ENCODE measurements around the gene DHTKD1. TPM values are rescaled to one million over a fixed set of nuclear protein-coding genes. Genes with fewer than 3 reads are reported as not detected.

Gene DHTKD1
- polyA plus RNA-seq, 1 of the 3 experiments (the other 2 are of a cell fraction), result 17.7 TPM

DNA sequence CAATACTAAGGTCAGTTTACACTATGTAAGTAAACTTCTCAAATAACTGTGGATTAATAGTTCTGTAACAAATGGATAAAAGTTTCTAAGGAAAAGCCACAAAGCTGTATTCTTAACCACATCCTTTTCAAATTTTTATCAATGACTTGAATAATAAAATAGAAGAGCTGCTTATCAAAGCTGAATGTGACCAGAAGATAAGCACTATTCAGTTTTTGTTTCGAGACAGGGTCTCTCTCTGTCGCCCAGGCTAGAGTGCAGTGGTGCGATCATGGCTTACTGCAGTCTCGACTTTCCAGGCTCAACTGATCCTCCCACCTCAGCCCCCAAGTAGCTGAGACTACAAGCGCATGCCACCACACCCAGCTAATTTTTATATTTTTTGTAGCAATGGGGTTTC, 43.2 kb upstream of the DHTKD1 start:
- H3K27ac ChIP-seq (ENCODE audit: low read depth in 2 of 2, low read length in 1 of 2), result no peak overlapping the region
- DNase-seq, result no peak
- H3K4me1 ChIP-seq (ENCODE audit: control insufficient read depth in 1 of 2, insufficient read depth in 2 of 2, low read depth in 1 of 2, low read length in 1 of 2), result no peaks in the 10 kb centered on the region
- H3K9me2 ChIP-seq, result no peaks in the 10 kb centered on the region
- peaks cover 19 to 56% of the 10 kb centered on the region in 2 experiments for H3K36me3 ChIP-seq (replicated peaks in 1 of 2; ENCODE audit: control insufficient read depth in 1 of 2, insufficient read depth in 2 of 2, low read length in 1 of 2)
- H3K4me3 ChIP-seq (ENCODE audit: low read depth in 2 of 2, low read length in 1 of 2), result no peak overlapping the region
- POLR2A ChIA-PET, result no interaction called here
- peaks cover 97% of the 10 kb centered on the region for H3K79me2 ChIP-seq (ENCODE audit: insufficient read depth)
- CTCF ChIA-PET, result interaction anchor here (1.0 to 1.1 kb wide), 2 partner anchors 9 to 88 kb away, joined by 3 read pairs; no protein-coding TSS in a partner anchor
- H3K9me3 ChIP-seq, result no peaks in the 10 kb centered on the region
- no peak overlapping the region for H3K4me2 ChIP-seq
- 94% methylated on average over 5 of the region's 5 CpGs for WGBS (ENCODE audit: low lambda C conversion rate)
- peaks cover 5% of the 10 kb centered on the region for H3F3A ChIP-seq (replicated peaks; ENCODE audit: insufficient read depth)
- no peak overlapping the region for H3K9ac ChIP-seq
- no peak overlapping the region for H2AFZ ChIP-seq (ENCODE audit: low read depth)
- peaks cover 10% of the 10 kb centered on the region for H4K20me1 ChIP-seq (ENCODE audit: insufficient read depth)
- TF ChIP-seq JUND (IDR thresholded peaks at IDR 0.05) (no peak), MEF2A (IDR thresholded peaks at IDR 0.05; ENCODE audit: borderline replicate concordance, low read depth) (no peak), RXRA (IDR thresholded peaks at IDR 0.05; ENCODE audit: borderline replicate concordance, low read depth) (no peak), TCF12 (IDR thresholded peaks at IDR 0.05) (no peak), RAD21 (IDR thresholded peaks at IDR 0.05; ENCODE audit: low read length) (no peak), MXI1 (IDR thresholded peaks at IDR 0.05; ENCODE audit: low read depth, low read length) (no peak), EP300 (IDR thresholded peaks at IDR 0.05; ENCODE audit: borderline replicate concordance in 1 of 2, low read depth in 1 of 2, low read length in 1 of 2) (no peak), SMC3 (IDR thresholded peaks at IDR 0.05; ENCODE audit: low read depth, low read length) (no peak), GATA2 (CRISPR knock-in tag; IDR thresholded peaks at IDR 0.05) (no peak)
- TF ChIP-seq, protein P1, sequence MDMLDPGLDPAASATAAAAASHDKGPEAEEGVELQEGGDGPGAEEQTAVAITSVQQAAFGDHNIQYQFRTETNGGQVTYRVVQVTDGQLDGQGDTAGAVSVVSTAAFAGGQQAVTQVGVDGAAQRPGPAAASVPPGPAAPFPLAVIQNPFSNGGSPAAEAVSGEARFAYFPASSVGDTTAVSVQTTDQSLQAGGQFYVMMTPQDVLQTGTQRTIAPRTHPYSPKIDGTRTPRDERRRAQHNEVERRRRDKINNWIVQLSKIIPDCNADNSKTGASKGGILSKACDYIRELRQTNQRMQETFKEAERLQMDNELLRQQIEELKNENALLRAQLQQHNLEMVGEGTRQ (IDR thresholded peaks at IDR 0.05; ENCODE audit: borderline replicate concordance, low read depth, low read length), result no peak
- H3K27me3 ChIP-seq (ENCODE audit: insufficient read depth), result no peaks in the 10 kb centered on the region

GRCh38 chr10:12027539-12027938, 41.2 kb upstream of the DHTKD1 start:
- 96% methylated on average over 2 of the region's 2 CpGs for WGBS (ENCODE audit: low lambda C conversion rate)
- Histone ChIP-seq H3F3A (replicated peaks; ENCODE audit: insufficient read depth) (peaks cover 10% of the 10 kb centered on the region), H3K9me2 (no peaks in the 10 kb centered on the region), H3K4me1 (ENCODE audit: control insufficient read depth in 1 of 2, insufficient read depth in 2 of 2, low read depth in 1 of 2, low read length in 1 of 2) (no peaks in the 10 kb centered on the region), H3K9ac (no peak overlapping the region), H4K20me1 (ENCODE audit: insufficient read depth) (peaks cover 10% of the 10 kb centered on the region), H3K9me3 (no peaks in the 10 kb centered on the region), H3K4me2 (no peak overlapping the region), H2AFZ (ENCODE audit: low read depth) (no peak overlapping the region), H3K36me3 (replicated peaks in 1 of 2; ENCODE audit: control insufficient read depth in 1 of 2, insufficient read depth in 2 of 2, low read length in 1 of 2) (peaks cover 16 to 43% of the 10 kb centered on the region in 2 experiments), H3K27me3 (ENCODE audit: insufficient read depth) (no peaks in the 10 kb centered on the region), H3K79me2 (ENCODE audit: insufficient read depth) (peaks cover 96% of the 10 kb centered on the region), H3K27ac (ENCODE audit: low read depth in 2 of 2, low read length in 1 of 2) (no peak overlapping the region), H3K4me3 (ENCODE audit: low read depth in 2 of 2, low read length in 1 of 2) (no peak overlapping the region)
- TF ChIP-seq SIN3A (IDR thresholded peaks at IDR 0.05; ENCODE audit: borderline replicate concordance, low read depth, low read length) (no peak), ELF1 (IDR thresholded peaks at IDR 0.05) (no peak), EZH2phosphoT487 (IDR thresholded peaks at IDR 0.05; ENCODE audit: borderline replicate concordance, low read depth) (no peak), RXRA (IDR thresholded peaks at IDR 0.05; ENCODE audit: borderline replicate concordance, low read depth) (no peak), TAF1 (IDR thresholded peaks at IDR 0.05; ENCODE audit: borderline replicate concordance, low read depth, low read length) (no peak), GABPA (IDR thresholded peaks at IDR 0.05; ENCODE audit: low read depth) (no peak)
- TF ChIP-seq, protein P2, sequence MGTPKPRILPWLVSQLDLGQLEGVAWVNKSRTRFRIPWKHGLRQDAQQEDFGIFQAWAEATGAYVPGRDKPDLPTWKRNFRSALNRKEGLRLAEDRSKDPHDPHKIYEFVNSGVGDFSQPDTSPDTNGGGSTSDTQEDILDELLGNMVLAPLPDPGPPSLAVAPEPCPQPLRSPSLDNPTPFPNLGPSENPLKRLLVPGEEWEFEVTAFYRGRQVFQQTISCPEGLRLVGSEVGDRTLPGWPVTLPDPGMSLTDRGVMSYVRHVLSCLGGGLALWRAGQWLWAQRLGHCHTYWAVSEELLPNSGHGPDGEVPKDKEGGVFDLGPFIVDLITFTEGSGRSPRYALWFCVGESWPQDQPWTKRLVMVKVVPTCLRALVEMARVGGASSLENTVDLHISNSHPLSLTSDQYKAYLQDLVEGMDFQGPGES (IDR thresholded peaks at IDR 0.05; ENCODE audit: low read depth, low read length), result no peak
- CTCF ChIA-PET, result no interaction called here
- DNase-seq, result no peak
- POLR2A ChIA-PET, result no interaction called here
